Sigmoid colon (tissue), 3 donors: ENCODE results near the gene TSPAN17.

Experiments
- CTCF ChIP-seq, 4 experiments: fragments of 450-650 bp in 3 of 4; fragments of 200-600 bp in 1 of 4; IDR thresholded peaks; one replicate each; pipeline ENCODE4 v1.5.1; 2016 to 2019; ENCODE audit warnings: antibody characterized with exemption in 4 of 4, mild to moderate bottlenecking in 3 of 4, moderate library complexity in 2 of 4
- POLR2A ChIP-seq, 2 donors: fragments of 450-650 bp; IDR thresholded peaks; one replicate each; pipeline ENCODE4 v1.6.1; 2016; ENCODE audit warnings: antibody characterized with exemption in 2 of 2, mild to moderate bottlenecking in 2 of 2, moderate library complexity in 2 of 2

GRCh38 chr5:176639208-176639607, 8.1 kb upstream of the TSPAN17 start:
- TF ChIP-seq CTCF (IDR thresholded peaks at IDR 0.05) (no peak), POLR2A (IDR thresholded peaks at IDR 0.05) (no peak)
